Mesenchymal stem cell (in vitro differentiated cells and primary cell): Measurements from ENCODE around the gene ARHGEF3.
A peak's percentile ranks its signal among the peaks of the same experiment; 100 is the strongest.

Experiments used
- DNase-seq: peaks from one replicate; pipeline ENCODE4 v3.0.0-alpha.2; 2013
- H2AFZ ChIP-seq: one replicate; pipeline ENCODE4 v1.6.1; 2013; ENCODE audit warnings: low read depth, mild to moderate bottlenecking, control low read depth, inconsistent platforms, low read length, moderate library complexity
- H2AK5ac ChIP-seq: 2 replicates; pipeline ENCODE4 v1.6.1; 2013; ENCODE audit warnings: low read length, moderate library complexity, mild to moderate bottlenecking, inconsistent platforms; ENCODE audit not compliant: severe bottlenecking
- H2BK120ac ChIP-seq: one replicate; pipeline ENCODE4 v1.6.1; 2013; ENCODE audit warnings: low read depth, mild to moderate bottlenecking, inconsistent platforms, low read length, moderate library complexity
- H2BK12ac ChIP-seq, 2 experiments: one replicate each; pipeline ENCODE4 v1.6.1; 2013; ENCODE audit warnings: inconsistent platforms in 2 of 2, low read length in 2 of 2, mild to moderate bottlenecking in 2 of 2, moderate library complexity in 2 of 2, control low read depth in 1 of 2
- H2BK15ac ChIP-seq: one replicate; pipeline ENCODE4 v1.6.1; 2013; ENCODE audit warnings: mild to moderate bottlenecking, low read depth, inconsistent platforms; ENCODE audit not compliant: poor library complexity, severe bottlenecking
- H2BK5ac ChIP-seq: 2 replicates; pipeline ENCODE4 v1.6.1; 2013; ENCODE audit warnings: low read depth, mild to moderate bottlenecking, low read length, control low read depth, inconsistent platforms; ENCODE audit not compliant: poor library complexity, severe bottlenecking
- H3K14ac ChIP-seq, 2 experiments: one replicate each; pipeline ENCODE4 v1.6.1; 2013; ENCODE audit warnings: inconsistent platforms in 2 of 2, low read length in 2 of 2, control low read depth in 1 of 2, mild to moderate bottlenecking in 1 of 2, moderate library complexity in 1 of 2
- H3K18ac ChIP-seq, 2 experiments: one replicate each; pipeline ENCODE4 v1.6.1; 2013; ENCODE audit warnings: inconsistent platforms in 2 of 2, low read length in 2 of 2, control low read depth in 1 of 2, low read depth in 1 of 2, mild to moderate bottlenecking in 1 of 2
- H3K23ac ChIP-seq, 2 experiments: one replicate each; pipeline ENCODE4 v1.6.1; 2013; ENCODE audit warnings: inconsistent platforms in 2 of 2, low read length in 2 of 2, mild to moderate bottlenecking in 2 of 2, moderate library complexity in 2 of 2, control low read depth in 1 of 2
- H3K27ac ChIP-seq: 2 replicates; pipeline ENCODE4 v1.5.1; 2013; ENCODE audit warnings: mild to moderate bottlenecking, moderate library complexity, low read length, control low read depth, inconsistent platforms; ENCODE audit not compliant: poor library complexity, severe bottlenecking
- H3K27me3 ChIP-seq, 2 experiments: 2 replicates each; pipeline versions ENCODE4 v1.6.1 to v1.7.0; 2013; ENCODE audit warnings: low read length in 2 of 2, mild to moderate bottlenecking in 2 of 2, moderate library complexity in 2 of 2, control low read depth in 1 of 2, inconsistent platforms in 1 of 2; ENCODE audit not compliant: control insufficient read depth in 1 of 2, insufficient read depth in 1 of 2
- H3K36me3 ChIP-seq, 2 experiments: 2 replicates each; pipeline versions ENCODE4 v1.6.1 to v1.7.0; 2013; ENCODE audit warnings: low read length in 2 of 2, control low read depth in 1 of 2, inconsistent platforms in 1 of 2, low read depth in 1 of 2, mild to moderate bottlenecking in 1 of 2; ENCODE audit not compliant: insufficient read depth in 2 of 2, control insufficient read depth in 1 of 2
- H3K4ac ChIP-seq, 2 experiments: one replicate each; pipeline ENCODE4 v1.6.1; 2013; ENCODE audit warnings: inconsistent platforms in 2 of 2, low read length in 2 of 2, mild to moderate bottlenecking in 2 of 2, moderate library complexity in 2 of 2, control low read depth in 1 of 2, low read depth in 1 of 2
- H3K4me1 ChIP-seq: 2 replicates; pipeline ENCODE4 v1.6.1; 2013; ENCODE audit warnings: low read depth, low read length, control low read depth; ENCODE audit not compliant: control insufficient read depth, insufficient read depth
- H3K4me2 ChIP-seq: 2 replicates; pipeline ENCODE4 v1.6.1; 2013; ENCODE audit warnings: low read length, mild to moderate bottlenecking, inconsistent platforms; ENCODE audit not compliant: poor library complexity, severe bottlenecking
- H3K4me3 ChIP-seq, 2 experiments: 2 replicates each; pipeline versions ENCODE4 v1.5.1 to v1.7.0; 2013; ENCODE audit warnings: low read length in 2 of 2, mild to moderate bottlenecking in 2 of 2, control low read depth in 1 of 2, low read depth in 1 of 2; ENCODE audit not compliant: insufficient read depth in 1 of 2
- H3K79me1 ChIP-seq: replicated peaks from 2 replicates; pipeline ENCODE4 v1.6.1; 2013; ENCODE audit warnings: mild to moderate bottlenecking, control low read depth, low read length, inconsistent platforms; ENCODE audit not compliant: poor library complexity, severe bottlenecking
- H3K9ac ChIP-seq: 2 replicates; pipeline ENCODE4 v1.7.0; 2013; ENCODE audit warnings: mild to moderate bottlenecking, low read length, moderate library complexity
- H3K9me3 ChIP-seq: 2 replicates; pipeline ENCODE4 v1.7.0; 2013; ENCODE audit warnings: mild to moderate bottlenecking, low read length; ENCODE audit not compliant: control insufficient read depth
- H4K8ac ChIP-seq: one replicate; pipeline ENCODE4 v1.6.1; 2013; ENCODE audit warnings: inconsistent platforms, mild to moderate bottlenecking, low read length, moderate library complexity
- H4K91ac ChIP-seq: one replicate; pipeline ENCODE4 v1.6.1; 2013; ENCODE audit warnings: mild to moderate bottlenecking, low read length, inconsistent platforms
- WGBS: methylation state at CpG from one replicate; pipeline ENCODE4 v1.1.7; 2013; ENCODE audit warnings: mixed read lengths; 5-methylcytosine and 5-hydroxymethylcytosine counted together

Gene ARHGEF3

GRCh38 chr3:56702490-56703315 is 99.0 kb downstream of the ARHGEF3 start:
- H3K23ac ChIP-seq, result no peak overlapping the region
- H3K14ac ChIP-seq, result no peak overlapping the region
- H3K79me1 ChIP-seq, result no peaks in the 10 kb centered on the region
- H3K4me2 ChIP-seq, result no peak overlapping the region
- 41% methylated on average over 4 of the region's 5 CpGs for WGBS
- H3K9me3 ChIP-seq, result no peaks in the 10 kb centered on the region
- H3K18ac ChIP-seq, result no peak overlapping the region
- H3K9ac ChIP-seq, result peak overlapping the region; percentile 24
- no peak overlapping the region for H3K4me3 ChIP-seq
- H3K4me1 ChIP-seq, result no peaks in the 10 kb centered on the region
- H2AK5ac ChIP-seq, result no peak overlapping the region
- H3K27me3 ChIP-seq, result peaks cover 3 to 10% of the 10 kb centered on the region in 2 experiments
- H3K36me3 ChIP-seq, result no peaks in the 10 kb centered on the region
- H3K27ac ChIP-seq, result no peak overlapping the region
- H2BK5ac ChIP-seq, result no peak overlapping the region
- no peak overlapping the region for H2BK15ac ChIP-seq
- no peak overlapping the region for H2AFZ ChIP-seq
- DNase-seq, result peak; percentile 72
- no peak overlapping the region for H3K4ac ChIP-seq
- no peak overlapping the region for H2BK120ac ChIP-seq
- H2BK12ac ChIP-seq, result no peak overlapping the region
- no peak overlapping the region for H4K8ac ChIP-seq
- no peak overlapping the region for H4K91ac ChIP-seq

GRCh38 chr3:56700151-56700550 is 101.6 kb downstream of the ARHGEF3 start:
- H4K8ac ChIP-seq, result no peak overlapping the region
- no peak overlapping the region for H2BK15ac ChIP-seq
- no peak overlapping the region for H2AK5ac ChIP-seq
- H3K27ac ChIP-seq, result no peak overlapping the region
- H2BK12ac ChIP-seq, result no peak overlapping the region
- H3K18ac ChIP-seq, result no peak overlapping the region
- no peak overlapping the region for H4K91ac ChIP-seq
- H3K4me3 ChIP-seq, result no peak overlapping the region
- H3K9me3 ChIP-seq, result no peaks in the 10 kb centered on the region
- no peak overlapping the region for H2BK120ac ChIP-seq
- no peak overlapping the region for H3K9ac ChIP-seq
- H2BK5ac ChIP-seq, result no peak overlapping the region
- H3K27me3 ChIP-seq, result peaks cover 3 to 10% of the 10 kb centered on the region in 2 experiments
- H3K4me2 ChIP-seq, result no peak overlapping the region
- H3K23ac ChIP-seq, result no peak overlapping the region
- H3K4me1 ChIP-seq, result no peaks in the 10 kb centered on the region
- no peaks in the 10 kb centered on the region for H3K79me1 ChIP-seq
- WGBS, result 71% methylated on average over 4 of the region's 4 CpGs
- no peak for DNase-seq
- no peak overlapping the region for H2AFZ ChIP-seq
- no peak overlapping the region for H3K4ac ChIP-seq
- H3K36me3 ChIP-seq, result no peaks in the 10 kb centered on the region
- no peak overlapping the region for H3K14ac ChIP-seq

- peaks cover 0 to 3% of the 10 kb centered on the region in 2 experiments for H3K27me3 ChIP-seq
- no peaks in the 10 kb centered on the region for H3K4me1 ChIP-seq
- H3K23ac ChIP-seq, result no peak overlapping the region
- no peak overlapping the region for H3K14ac ChIP-seq
- H3K4me2 ChIP-seq, result no peak overlapping the region
- no peak overlapping the region for H2BK120ac ChIP-seq
- H2AFZ ChIP-seq, result no peak overlapping the region
- no peak overlapping the region for H3K4ac ChIP-seq
- no peak overlapping the region for H2BK5ac ChIP-seq
- no peak overlapping the region for H4K91ac ChIP-seq
- no peak overlapping the region for H2BK12ac ChIP-seq
- H3K36me3 ChIP-seq, result no peaks in the 10 kb centered on the region
- 91% methylated on average over 1 of the region's 4 CpGs for WGBS
- no peak overlapping the region for H2AK5ac ChIP-seq
- H2BK15ac ChIP-seq, result no peak overlapping the region
- no peak for DNase-seq
- H3K27ac ChIP-seq, result no peak overlapping the region
- no peak overlapping the region for H4K8ac ChIP-seq
- no peaks in the 10 kb centered on the region for H3K79me1 ChIP-seq
- H3K4me3 ChIP-seq, result no peak overlapping the region
- H3K18ac ChIP-seq, result no peak overlapping the region
- no peak overlapping the region for H3K9ac ChIP-seq
- no peaks in the 10 kb centered on the region for H3K9me3 ChIP-seq
These were observed 106.7 kb downstream of the ARHGEF3 start for GRCh38 chr3:56694867-56695683.

GRCh38 chr3:56693750-56694149 is 108.0 kb downstream of the ARHGEF3 start:
- Histone ChIP-seq H3K18ac (no peak overlapping the region), H3K4me2 (no peak overlapping the region), H3K79me1 (no peaks in the 10 kb centered on the region), H3K36me3 (no peaks in the 10 kb centered on the region), H3K4ac (no peak overlapping the region), H3K23ac (no peak overlapping the region), H2BK120ac (no peak overlapping the region), H2BK5ac (no peak overlapping the region), H3K9me3 (no peaks in the 10 kb centered on the region), H2BK12ac (no peak overlapping the region), H3K9ac (no peak overlapping the region), H2AK5ac (no peak overlapping the region), H3K14ac (no peak overlapping the region), H3K27ac (no peak overlapping the region), H4K8ac (no peak overlapping the region), H3K4me3 (no peak overlapping the region), H3K4me1 (no peaks in the 10 kb centered on the region), H3K27me3 (no peaks in the 10 kb centered on the region), H2AFZ (no peak overlapping the region), H4K91ac (no peak overlapping the region), H2BK15ac (no peak overlapping the region)
- WGBS, result 91% methylated on average over 3 of the region's 3 CpGs
- no peak for DNase-seq
